H1 (cell line): ENCODE results near the gene GRM4. TPM values are rescaled to one million over a fixed set of nuclear protein-coding genes. Genes with fewer than 3 reads are reported as not detected.

ENCODE experiments used
- BRCA1 ChIP-seq: IDR thresholded peaks from 2 replicates; pipeline ENCODE4 v1.6.1; 2012; ENCODE audit warnings: low read depth, low read length, improper control_type of control experiment
- CBX5 ChIP-seq: fragments of 300-800, 300-1000 bp; sonication (generic); IDR thresholded peaks from 2 replicates; pipeline ENCODE4 v1.7.1; 2016; ENCODE audit warnings: antibody characterized with exemption, low read length, low read depth
- SUZ12 ChIP-seq: fragments of 200-600 bp; sonication (generic); IDR thresholded peaks from 2 replicates; pipeline ENCODE4 v1.6.1; 2012; ENCODE audit warnings: mild to moderate bottlenecking, inconsistent platforms, low read length, moderate library complexity, mixed read lengths
- TBP ChIP-seq: IDR thresholded peaks from 2 replicates; pipeline ENCODE4 v1.6.1; 2011; ENCODE audit warnings: low read depth, low read length, improper control_type of control experiment
- ZNF274 ChIP-seq: IDR thresholded peaks from 2 replicates; pipeline ENCODE4 v1.7.0; 2012; ENCODE audit warnings: low read length, borderline replicate concordance; ENCODE audit errors: extremely low read depth
- polyA plus RNA-seq, 7 experiments: library from polyadenylated mRNA; depleted of rRNA in 3 of 7; stranded (reverse) in 5 of 7; unstranded in 2 of 7; fragments of >200 nt in 5 of 7; fragments of 200-250 nt in 2 of 7; gene quantifications; 1 replicate in 5 of 7; 2 replicates in 1 of 7; 4 replicates in 1 of 7; pipeline versions ENCODE4 v1.2.1 to v1.2.3, GENCODE V29; 2011 to 2013; ENCODE audit warnings: missing spikeins in 2 of 7, mixed read lengths in 2 of 7
- total RNA-seq: library from RNA; stranded (reverse); fragmentation: NEBNext Ultra II Directional; extraction: Animal tissue kit (Norgen Biotek cat#: 25700); gene quantifications from 2 replicates; pipeline ENCODE4 v1.2.1, GENCODE V29; 2021

GRM4 gene
- total and polyA plus RNA-seq, 2 of the 8 experiments (the other 6 are each of a cell fraction or from before 2014, with no cell fraction given), result 19.6 to 21.5 TPM

DNA sequence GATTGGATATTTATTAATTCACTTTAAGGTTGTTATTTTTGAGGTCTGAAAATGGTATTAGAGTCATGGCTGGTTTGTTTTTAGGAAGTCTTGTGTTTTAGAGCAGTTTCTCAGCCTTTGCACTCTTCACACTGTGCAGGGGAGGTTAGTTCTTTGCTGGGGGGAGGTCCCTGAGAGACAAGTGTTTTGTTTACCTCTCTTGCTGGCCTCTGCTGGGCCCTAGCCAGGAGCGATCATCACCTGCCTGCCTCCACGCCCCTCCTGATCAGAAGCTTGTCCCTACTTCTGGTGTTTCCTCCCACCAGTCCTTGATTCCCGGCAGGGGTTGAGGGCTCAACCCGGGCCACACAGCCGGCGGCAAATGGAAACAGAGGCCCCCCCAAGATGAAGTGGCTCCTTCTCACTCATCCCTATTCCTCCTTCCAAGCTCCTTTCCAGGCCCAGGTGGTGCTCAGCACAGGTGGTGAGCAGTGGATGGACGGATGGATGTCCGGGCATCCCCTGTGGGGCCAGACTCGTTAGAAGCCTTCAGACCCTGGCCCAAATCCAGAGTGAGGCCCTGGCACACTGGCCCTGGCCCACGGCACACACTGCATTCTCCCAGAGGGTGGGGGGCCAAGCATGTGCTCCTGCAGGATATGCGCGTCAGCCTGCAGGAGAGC lies 51.3 kb downstream of the GRM4 start (continued):
- TF ChIP-seq CBX5 (no peak), BRCA1 (no peak), TBP (no peak), ZNF274 (no peak), SUZ12 (no peak)
